ENCODE measurements around the gene GCLC. TPM values are rescaled to one million over a fixed set of nuclear protein-coding genes. Genes with fewer than 3 reads are reported as not detected.
"Not testable (repeated sequence)": the region's sequence is repeated elsewhere in the genome, so short reads cannot be mapped to it uniquely, and the experiment has no call there.

The GCLC gene
- total RNA-seq, 1 donor from 2014 or later, result 28.7 TPM

GRCh38 chr6:53565886-53566285 is 21.0 kb upstream of the GCLC start:
- Mint-ChIP-seq H3K4me1 (ENCODE audit: unreplicated experiment) (no peaks in the 10 kb centered on the region), H3K36me3 (ENCODE audit: low read depth, unreplicated experiment) (no peaks in the 10 kb centered on the region), H3K4me3 (ENCODE audit: unreplicated experiment) (no peak overlapping the region), H3K9me3 (ENCODE audit: unreplicated experiment) (no peaks in the 10 kb centered on the region), H3K27ac (ENCODE audit: unreplicated experiment) (no peak overlapping the region), H3K27me3 (ENCODE audit: unreplicated experiment) (no peaks in the 10 kb centered on the region)
- no peak for DNase-seq (ENCODE audit: low spot score)
- no peak for TF ChIP-seq CTCF (IDR thresholded peaks at IDR 0.05; ENCODE audit: unreplicated experiment)

GRCh38 chr6:53564401-53565065 is 19.6 kb upstream of the GCLC start:
- no peak for DNase-seq (ENCODE audit: low spot score)
- TF ChIP-seq CTCF (IDR thresholded peaks at IDR 0.05; ENCODE audit: unreplicated experiment), result no peak
- H3K27ac Mint-ChIP-seq (ENCODE audit: unreplicated experiment), result no peak overlapping the region
- no peaks in the 10 kb centered on the region for H3K36me3 Mint-ChIP-seq (ENCODE audit: low read depth, unreplicated experiment)
- no peak overlapping the region for H3K4me3 Mint-ChIP-seq (ENCODE audit: unreplicated experiment)
- no peaks in the 10 kb centered on the region for H3K27me3 Mint-ChIP-seq (ENCODE audit: unreplicated experiment)
- no peaks in the 10 kb centered on the region for H3K9me3 Mint-ChIP-seq (ENCODE audit: unreplicated experiment)
- no peaks in the 10 kb centered on the region for H3K4me1 Mint-ChIP-seq (ENCODE audit: unreplicated experiment)

DNA sequence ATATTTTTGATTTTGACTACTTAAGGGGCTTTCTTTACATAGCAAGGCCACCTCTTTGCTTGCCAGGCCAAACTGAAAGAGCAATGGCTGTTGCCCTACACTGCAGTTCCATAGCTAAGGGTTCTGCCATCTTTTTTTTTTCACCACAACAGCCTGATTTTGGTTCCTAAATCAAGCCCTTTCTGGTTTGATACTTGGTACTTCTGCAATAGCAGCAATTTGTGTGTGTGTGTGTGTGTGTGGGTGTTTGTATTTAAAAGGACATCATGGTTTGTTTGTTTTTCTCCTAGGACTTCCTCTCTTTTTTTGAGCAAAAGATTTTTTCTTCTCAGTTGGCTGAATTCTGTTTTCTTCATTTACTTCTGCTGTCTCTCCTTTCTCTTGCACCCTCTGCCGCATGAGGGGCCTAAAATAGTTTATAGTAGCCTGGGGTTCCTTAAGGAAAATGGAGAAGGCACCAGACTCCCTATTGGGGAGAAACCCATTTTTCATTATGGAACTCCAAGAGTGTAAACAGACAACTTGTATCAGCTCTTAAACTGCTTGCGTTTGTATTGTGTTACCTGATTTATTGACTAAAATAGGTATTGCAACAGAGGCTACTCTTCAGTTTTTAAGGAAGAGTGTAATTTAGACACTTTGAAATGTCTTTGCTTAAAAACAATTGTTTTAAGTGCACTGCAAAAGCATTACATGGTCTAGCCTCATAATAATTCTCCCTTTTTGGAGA is 12.2 kb upstream of the GCLC start:
- no peak overlapping the region for H3K27ac Mint-ChIP-seq (ENCODE audit: unreplicated experiment)
- H3K27me3 Mint-ChIP-seq (ENCODE audit: unreplicated experiment), result no peaks in the 10 kb centered on the region
- no peaks in the 10 kb centered on the region for H3K9me3 Mint-ChIP-seq (ENCODE audit: unreplicated experiment)
- no peaks in the 10 kb centered on the region for H3K4me1 Mint-ChIP-seq (ENCODE audit: unreplicated experiment)
- H3K4me3 Mint-ChIP-seq (ENCODE audit: unreplicated experiment), result no peak overlapping the region
- DNase-seq (ENCODE audit: low spot score), result no peak
- TF ChIP-seq CTCF (IDR thresholded peaks at IDR 0.05; ENCODE audit: unreplicated experiment), result no peak
- H3K36me3 Mint-ChIP-seq (ENCODE audit: low read depth, unreplicated experiment), result peaks cover 4% of the 10 kb centered on the region

DNA sequence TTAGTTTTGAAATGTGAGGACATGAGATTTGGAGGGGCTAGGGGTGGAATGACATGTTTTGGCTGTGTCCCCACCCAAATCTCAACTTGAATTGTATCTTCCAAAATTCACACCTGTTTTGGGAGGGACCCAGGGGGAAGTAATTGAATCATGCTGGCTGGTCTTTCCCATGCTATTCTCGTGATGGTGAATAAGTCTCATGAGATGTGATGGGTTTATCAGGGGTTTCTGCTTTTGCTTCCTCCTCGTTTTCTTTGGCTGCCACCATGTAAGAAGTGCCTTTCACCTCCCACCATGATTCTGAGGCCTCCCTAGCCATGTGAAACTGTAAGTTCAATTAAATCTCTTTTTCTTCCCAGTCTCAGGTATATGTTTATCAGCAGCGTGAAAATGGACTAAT is 8.7 kb upstream of the GCLC start:
- not testable (repeated sequence) for H3K9me3 Mint-ChIP-seq (ENCODE audit: unreplicated experiment); H3K36me3 Mint-ChIP-seq (ENCODE audit: low read depth, unreplicated experiment); H3K4me1 Mint-ChIP-seq (ENCODE audit: unreplicated experiment); H3K4me3 Mint-ChIP-seq (ENCODE audit: unreplicated experiment); DNase-seq (ENCODE audit: low spot score); H3K27me3 Mint-ChIP-seq (ENCODE audit: unreplicated experiment); H3K27ac Mint-ChIP-seq (ENCODE audit: unreplicated experiment)

DNA sequence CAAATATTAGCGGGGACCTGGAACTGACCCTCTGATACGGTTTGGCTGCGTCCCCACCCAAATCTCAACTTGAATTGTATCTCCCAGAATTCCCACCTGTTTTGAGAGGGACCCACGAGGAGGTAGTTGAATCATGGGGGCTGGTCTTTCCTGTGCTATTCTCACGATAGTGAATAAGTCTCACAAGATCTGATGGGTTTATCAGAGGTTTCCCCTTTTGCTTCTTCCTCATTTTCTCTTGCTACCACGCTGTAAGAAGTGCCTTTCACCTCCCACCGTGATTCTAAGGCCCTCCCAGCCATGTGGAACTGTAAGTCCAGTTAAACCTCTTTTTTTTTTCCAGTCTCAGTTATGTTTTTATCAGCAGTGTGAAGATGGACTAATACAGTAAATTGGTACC is 6.8 kb upstream of the GCLC start:
- not testable (repeated sequence) for H3K27me3 Mint-ChIP-seq (ENCODE audit: unreplicated experiment); H3K9me3 Mint-ChIP-seq (ENCODE audit: unreplicated experiment); H3K27ac Mint-ChIP-seq (ENCODE audit: unreplicated experiment); DNase-seq (ENCODE audit: low spot score); H3K36me3 Mint-ChIP-seq (ENCODE audit: low read depth, unreplicated experiment); H3K4me3 Mint-ChIP-seq (ENCODE audit: unreplicated experiment)
- peaks cover 11% of the 10 kb centered on the region for H3K4me1 Mint-ChIP-seq (ENCODE audit: unreplicated experiment)

Data from endothelial cell (in vitro differentiated cells).